DND-41 (cell line): ENCODE measurements around the gene DLK1.

Source experiments
- ATAC-seq: fragments of 200-7000 bp; cut with Tn5 transposase; 3 replicates; pipeline ENCODE4 v1.9.1; 2021; ENCODE audit warnings: low read depth; ENCODE audit not compliant: insufficient read depth
- DNase-seq: peaks from one replicate; pipeline ENCODE4 v3.0.0-alpha.2; 2020
- H2AFZ ChIP-seq: 2 replicates; pipeline ENCODE4 v1.6.0; 2012; ENCODE audit warnings: low read depth, low read length
- H3K27ac ChIP-seq: 2 replicates; pipeline ENCODE4 v1.5.1; 2012; ENCODE audit warnings: low read length, inconsistent platforms
- H3K27me3 ChIP-seq: fragments of 200-600 bp; sonication (generic); 2 replicates; pipeline ENCODE4 v1.6.0; 2012; ENCODE audit warnings: low read length, mild to moderate bottlenecking, inconsistent platforms; ENCODE audit not compliant: insufficient read depth, poor library complexity
- H3K36me3 ChIP-seq: 2 replicates; pipeline ENCODE4 v1.5.1; 2012; ENCODE audit warnings: low read length, inconsistent platforms; ENCODE audit not compliant: insufficient read depth
- H3K4me1 ChIP-seq: 2 replicates; pipeline ENCODE4 v1.5.1; 2012; ENCODE audit warnings: mild to moderate bottlenecking, low read length; ENCODE audit not compliant: insufficient read depth
- H3K4me2 ChIP-seq: 2 replicates; pipeline ENCODE4 v1.6.0; 2012; ENCODE audit warnings: mild to moderate bottlenecking, moderate library complexity, low read length, inconsistent platforms; ENCODE audit not compliant: insufficient read depth
- H3K4me3 ChIP-seq, 2 experiments: fragments of 200-600 bp in 1 of 2; shearing (Covaris generic) in 1 of 2; 2 replicates each; pipeline ENCODE4 v1.5.1; 2012 to 2016; ENCODE audit warnings: inconsistent platforms in 2 of 2, low read length in 2 of 2, mild to moderate bottlenecking in 2 of 2, low read depth in 1 of 2, moderate library complexity in 1 of 2
- H3K79me2 ChIP-seq: 2 replicates; pipeline ENCODE4 v1.6.0; 2012; ENCODE audit warnings: low read length, inconsistent platforms; ENCODE audit not compliant: insufficient read depth
- H3K9ac ChIP-seq: 2 replicates; pipeline ENCODE4 v1.6.0; 2012; ENCODE audit warnings: low read depth, mild to moderate bottlenecking, inconsistent platforms, low read length, moderate library complexity
- H3K9me3 ChIP-seq: 2 replicates; pipeline ENCODE4 v1.5.1; 2012; ENCODE audit warnings: low read length, moderate library complexity, mild to moderate bottlenecking, inconsistent platforms; ENCODE audit not compliant: insufficient read depth, severe bottlenecking
- H4K20me1 ChIP-seq: 2 replicates; pipeline ENCODE4 v1.6.0; 2012; ENCODE audit warnings: low read length; ENCODE audit not compliant: insufficient read depth
- CTCF ChIP-seq: IDR thresholded peaks from 2 replicates; pipeline ENCODE4 v1.5.1; 2012; ENCODE audit warnings: borderline replicate concordance, low read length, moderate library complexity, mild to moderate bottlenecking; ENCODE audit not compliant: poor library complexity, severe bottlenecking; ENCODE audit errors: extremely low read depth
- EZH2 ChIP-seq: IDR thresholded peaks from 3 replicates; pipeline ENCODE4 v1.6.1; 2012; ENCODE audit warnings: borderline replicate concordance, low read depth, mild to moderate bottlenecking, moderate library complexity, low read length, inconsistent platforms; ENCODE audit not compliant: severe bottlenecking

Gene DLK1

GRCh38 chr14:100691395-100692056 is 35.2 kb upstream of the DLK1 start:
- no peak for ATAC-seq
- peaks cover 2% of the 10 kb centered on the region; the same call in 1 of the 2 replicates for H4K20me1 ChIP-seq
- no peak overlapping the region for H3K27ac ChIP-seq
- peaks cover 10% of the 10 kb centered on the region for H3K27me3 ChIP-seq
- H3K36me3 ChIP-seq, result no peaks in the 10 kb centered on the region
- H2AFZ ChIP-seq, result no peak overlapping the region
- no peaks in the 10 kb centered on the region for H3K4me1 ChIP-seq
- H3K9ac ChIP-seq, result no peak overlapping the region
- H3K4me3 ChIP-seq, result no peak overlapping the region
- H3K4me2 ChIP-seq, result no peak overlapping the region
- TF ChIP-seq CTCF, result no peak
- DNase-seq, result no peak
- no peaks in the 10 kb centered on the region for H3K9me3 ChIP-seq
- H3K79me2 ChIP-seq, result no peaks in the 10 kb centered on the region

- no peaks in the 10 kb centered on the region for H3K4me1 ChIP-seq
- H3K9ac ChIP-seq, result no peak overlapping the region
- H4K20me1 ChIP-seq, result peaks cover 2% of the 10 kb centered on the region; the same call in 1 of the 2 replicates
Measured at GRCh38 chr14:100692256-100692655, 34.4 kb upstream of the DLK1 start.

GRCh38 chr14:100692859-100693558 is 33.7 kb upstream of the DLK1 start:
- peaks cover 15% of the 10 kb centered on the region for H3K27me3 ChIP-seq
- no peaks in the 10 kb centered on the region for H3K9me3 ChIP-seq
- DNase-seq, result no peak
- H4K20me1 ChIP-seq, result peaks cover 2% of the 10 kb centered on the region; the same call in 1 of the 2 replicates
- no peak overlapping the region for H3K4me2 ChIP-seq
- no peak overlapping the region for H3K9ac ChIP-seq
- TF ChIP-seq EZH2, result no peak
- no peak for TF ChIP-seq CTCF
- H3K79me2 ChIP-seq, result no peaks in the 10 kb centered on the region
- no peak for ATAC-seq
- H3K27ac ChIP-seq, result no peak overlapping the region
- no peaks in the 10 kb centered on the region for H3K36me3 ChIP-seq
- H3K4me3 ChIP-seq, result no peak overlapping the region
- no peak overlapping the region for H2AFZ ChIP-seq
- no peaks in the 10 kb centered on the region for H3K4me1 ChIP-seq

More at GRCh38 chr14:100692256-100692655, 34.4 kb upstream of the DLK1 start:
- Histone ChIP-seq H2AFZ (no peak overlapping the region), H3K4me3 (no peak overlapping the region), H3K9me3 (no peaks in the 10 kb centered on the region), H3K27ac (no peak overlapping the region), H3K27me3 (peaks cover 15% of the 10 kb centered on the region), H3K79me2 (no peaks in the 10 kb centered on the region), H3K36me3 (no peaks in the 10 kb centered on the region), H3K4me2 (no peak overlapping the region)
- DNase-seq (no peak), ATAC-seq (no peak)
- TF ChIP-seq EZH2, result no peak
- TF ChIP-seq CTCF, result no peak
